Measurements from ENCODE around the gene FHIT. TPM values are rescaled to one million over a fixed set of nuclear protein-coding genes. Genes with fewer than 3 reads are reported as not detected.
A peak's percentile ranks its signal among the peaks of the same experiment; 100 is the strongest.

FHIT gene
- total RNA-seq, 1 experiment from 2014 or later = 20.1 TPM

GRCh38 chr3:60308808-60309207 is 942.4 kb downstream of the FHIT start:
- no peaks in the 10 kb centered on the region for H3K27me3 Mint-ChIP-seq (ENCODE audit: insufficient read depth, unreplicated experiment)
- H3K9me3 Mint-ChIP-seq (ENCODE audit: unreplicated experiment) = no peaks in the 10 kb centered on the region
- H3K4me3 Mint-ChIP-seq (ENCODE audit: unreplicated experiment) = no peak overlapping the region
- intact Hi-C loops (cut with micrococcal nuclease) = loop anchor here (10.0 kb wide), 1 partner anchor 734 kb away; no protein-coding TSS in a partner anchor
- H3K36me3 Mint-ChIP-seq (ENCODE audit: insufficient read depth, unreplicated experiment) = no peaks in the 10 kb centered on the region
- DNase-seq (ENCODE audit: unreplicated experiment) = no peak
- CTCF ChIA-PET = interaction anchor here (0.6 to 0.7 kb wide), 2 partner anchors 106 to 110 kb away, joined by 3 read pairs; no protein-coding TSS in a partner anchor
- H3K27ac Mint-ChIP-seq (ENCODE audit: low read depth, unreplicated experiment) = no peak overlapping the region
- peaks cover 4% of the 10 kb centered on the region for H3K4me1 Mint-ChIP-seq (ENCODE audit: insufficient read depth, unreplicated experiment)
- no TSS peak for BruUV-seq (replicated peaks)
- no peak for TF ChIP-seq CTCF (IDR thresholded peaks at IDR 0.05; ENCODE audit: unreplicated experiment)
- POLR2A ChIA-PET = no interaction called here

- Mint-ChIP-seq H3K27ac (ENCODE audit: low read depth, unreplicated experiment) (no peak overlapping the region), H3K4me1 (ENCODE audit: insufficient read depth, unreplicated experiment) (peaks cover 6% of the 10 kb centered on the region), H3K4me3 (ENCODE audit: unreplicated experiment) (no peak overlapping the region), H3K36me3 (ENCODE audit: insufficient read depth, unreplicated experiment) (no peaks in the 10 kb centered on the region), H3K9me3 (ENCODE audit: unreplicated experiment) (no peaks in the 10 kb centered on the region), H3K27me3 (ENCODE audit: insufficient read depth, unreplicated experiment) (no peaks in the 10 kb centered on the region)
- BruUV-seq (replicated peaks) = no TSS peak
- no peak for TF ChIP-seq CTCF (IDR thresholded peaks at IDR 0.05; ENCODE audit: unreplicated experiment)
- intact Hi-C loops (cut with micrococcal nuclease) = loop anchor here (10.0 kb wide), 1 partner anchor 733 kb away; no protein-coding TSS in a partner anchor
- ChIA-PET CTCF (interaction anchor here (0.6 to 0.7 kb wide), 2 partner anchors 19 to 714 kb away, joined by 3 to 4 read pairs; no protein-coding TSS in a partner anchor), POLR2A (no interaction called here)
- no peak for DNase-seq (ENCODE audit: unreplicated experiment)
Observed at GRCh38 chr3:60307562-60308199, 943.6 kb downstream of the FHIT start.

- Mint-ChIP-seq H3K27me3 (ENCODE audit: insufficient read depth, unreplicated experiment) (no peaks in the 10 kb centered on the region), H3K4me3 (ENCODE audit: unreplicated experiment) (no peak overlapping the region), H3K36me3 (ENCODE audit: insufficient read depth, unreplicated experiment) (no peaks in the 10 kb centered on the region), H3K9me3 (ENCODE audit: unreplicated experiment) (no peaks in the 10 kb centered on the region), H3K27ac (ENCODE audit: low read depth, unreplicated experiment) (peak overlapping the region; percentile 13), H3K4me1 (ENCODE audit: insufficient read depth, unreplicated experiment) (peaks cover 20% of the 10 kb centered on the region)
- CTCF ChIA-PET = no interaction called here
- TF ChIP-seq CTCF (IDR thresholded peaks at IDR 0.05; ENCODE audit: unreplicated experiment) = no peak
- intact Hi-C loops (cut with micrococcal nuclease) = loop anchor here (10.0 kb wide), 1 partner anchor 729 kb away; no protein-coding TSS in a partner anchor
- DNase-seq (ENCODE audit: unreplicated experiment) = peak; percentile 8
- POLR2A ChIA-PET = no interaction called here
- no TSS peak for BruUV-seq (replicated peaks)
Observed at GRCh38 chr3:60304112-60304511, 947.1 kb downstream of the FHIT start.

GRCh38 chr3:60303160-60303559 is 948.1 kb downstream of the FHIT start:
- BruUV-seq (replicated peaks) = no TSS peak
- no peak overlapping the region for H3K27ac Mint-ChIP-seq (ENCODE audit: low read depth, unreplicated experiment)

More at GRCh38 chr3:60303160-60303559, 948.1 kb downstream of the FHIT start:
- Mint-ChIP-seq H3K4me3 (ENCODE audit: unreplicated experiment) (no peak overlapping the region), H3K36me3 (ENCODE audit: insufficient read depth, unreplicated experiment) (no peaks in the 10 kb centered on the region), H3K4me1 (ENCODE audit: insufficient read depth, unreplicated experiment) (peaks cover 20% of the 10 kb centered on the region), H3K9me3 (ENCODE audit: unreplicated experiment) (no peaks in the 10 kb centered on the region), H3K27me3 (ENCODE audit: insufficient read depth, unreplicated experiment) (no peaks in the 10 kb centered on the region)
- no peak for TF ChIP-seq CTCF (IDR thresholded peaks at IDR 0.05; ENCODE audit: unreplicated experiment)
- ChIA-PET CTCF (interaction anchor here (0.6 to 0.7 kb wide), 3 partner anchors 62 to 1191 kb away, joined by 3 read pairs; no protein-coding TSS in a partner anchor), POLR2A (no interaction called here)
- no peak for DNase-seq (ENCODE audit: unreplicated experiment)
- intact Hi-C loops (cut with micrococcal nuclease) = loop anchor here (10.0 kb wide), 1 partner anchor 728 kb away; no protein-coding TSS in a partner anchor

Measured in MCF 10A (cell line).